Measurements from ENCODE around the gene PTPN5. TPM values are rescaled to one million over a fixed set of nuclear protein-coding genes. Genes with fewer than 3 reads are reported as not detected.
A peak's percentile ranks its signal among the peaks of the same experiment; 100 is the strongest.

The PTPN5 gene
- total RNA-seq, 1 experiment from 2014 or later, result not detected

GRCh38 chr11:18729426-18729825 lies 62.2 kb downstream of the PTPN5 start:
- H3K9me3 ChIP-seq, result no peaks in the 10 kb centered on the region

GRCh38 chr11:18728658-18729057 lies 62.9 kb downstream of the PTPN5 start:
- no peaks in the 10 kb centered on the region for H3K36me3 ChIP-seq
- no peak for DNase-seq
- no peaks in the 10 kb centered on the region for H3K9me3 ChIP-seq

More at GRCh38 chr11:18729426-18729825, 62.2 kb downstream of the PTPN5 start:
- no peaks in the 10 kb centered on the region for H3K27me3 ChIP-seq
- no peak for DNase-seq
- no peak overlapping the region for H3K4me3 ChIP-seq
- H3K36me3 ChIP-seq, result no peaks in the 10 kb centered on the region

GRCh38 chr11:18727479-18728236 lies 63.9 kb downstream of the PTPN5 start:
- peak; percentile 30 for DNase-seq
- no peaks in the 10 kb centered on the region for H3K27me3 ChIP-seq
- H3K4me3 ChIP-seq, result no peak overlapping the region
- no peaks in the 10 kb centered on the region for H3K36me3 ChIP-seq
- H3K9me3 ChIP-seq, result no peaks in the 10 kb centered on the region

More at GRCh38 chr11:18728658-18729057, 62.9 kb downstream of the PTPN5 start:
- H3K27me3 ChIP-seq, result no peaks in the 10 kb centered on the region
- no peak overlapping the region for H3K4me3 ChIP-seq

GRCh38 chr11:18726040-18726439 lies 65.6 kb downstream of the PTPN5 start, which contains the start of gene IGSF22:
TSS of gene IGSF22 (minus strand) at chr11:18726188. CDS start at chr11:18724236, 1,952 bp downstream.
- Histone ChIP-seq H3K9me3 (no peaks in the 10 kb centered on the region), H3K27me3 (no peaks in the 10 kb centered on the region), H3K36me3 (no peaks in the 10 kb centered on the region), H3K4me3 (no peak within 1 kb of the TSS)
- no peak for DNase-seq

- H3K9me3 ChIP-seq, result no peaks in the 10 kb centered on the region
- H3K27me3 ChIP-seq, result no peaks in the 10 kb centered on the region
- DNase-seq, result no peak
- H3K4me3 ChIP-seq, result no peak overlapping the region
- H3K36me3 ChIP-seq, result no peaks in the 10 kb centered on the region
Observed at GRCh38 chr11:18723991-18724390, 67.6 kb downstream of the PTPN5 start.

DNA sequence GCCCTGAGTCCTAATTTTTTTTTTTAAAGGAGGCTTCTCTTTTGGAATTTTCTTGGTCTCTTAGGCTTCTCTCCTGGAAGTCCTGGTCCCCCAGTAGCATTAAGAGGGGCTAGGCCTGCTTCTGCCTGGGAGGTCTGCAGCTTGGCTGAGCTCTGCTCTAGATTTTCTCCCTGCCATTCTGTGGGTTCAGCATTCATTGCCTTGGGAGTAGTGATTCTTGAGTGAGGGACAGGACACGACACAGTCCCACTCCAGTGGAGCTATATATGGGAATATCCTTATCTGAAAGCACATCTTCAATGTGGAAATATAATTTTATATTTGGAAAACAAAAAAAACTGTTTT lies 69.3 kb downstream of the PTPN5 start:
- Histone ChIP-seq H3K9me3 (no peaks in the 10 kb centered on the region), H3K36me3 (no peaks in the 10 kb centered on the region), H3K27me3 (no peaks in the 10 kb centered on the region), H3K4me3 (no peak overlapping the region)
- no peak for DNase-seq

DNA sequence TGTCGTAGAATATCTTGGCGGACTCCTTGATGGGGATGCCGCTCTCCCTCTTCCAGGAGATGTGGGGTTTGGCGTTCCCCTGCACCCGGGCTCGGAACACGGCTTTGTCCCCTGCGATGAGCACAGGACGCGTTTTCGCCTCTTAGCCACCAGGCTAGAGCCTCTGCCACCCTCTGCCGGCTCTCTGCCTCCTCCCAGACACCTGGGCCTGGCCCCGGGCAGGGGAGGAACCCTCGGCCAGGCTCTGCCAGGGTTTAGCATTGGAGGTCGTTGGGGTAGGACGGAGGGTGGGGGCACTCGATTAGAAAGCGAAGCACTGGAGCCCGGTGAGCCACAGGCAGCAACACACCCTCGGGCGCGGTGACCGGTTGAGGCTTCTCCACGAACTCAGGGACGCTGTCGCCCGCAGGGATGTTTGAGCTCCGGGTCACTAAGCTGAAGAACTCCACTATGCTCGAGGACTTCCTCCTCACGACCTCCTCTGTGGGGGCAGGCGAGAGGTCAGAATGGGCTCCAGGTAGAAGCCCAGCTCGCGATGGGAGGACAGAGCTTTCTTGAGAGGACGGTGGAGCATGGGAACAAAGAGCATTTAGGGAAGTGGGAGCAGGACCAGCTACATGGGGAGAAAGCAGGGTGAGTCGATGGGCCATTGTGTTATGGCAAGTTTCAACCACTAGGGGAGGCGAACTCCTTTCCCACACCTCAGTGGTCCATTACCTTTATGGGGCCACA lies 69.9 kb downstream of the PTPN5 start:
- no peaks in the 10 kb centered on the region for H3K36me3 ChIP-seq
- H3K27me3 ChIP-seq, result no peaks in the 10 kb centered on the region
- H3K4me3 ChIP-seq, result no peak overlapping the region
- no peak for DNase-seq
- no peaks in the 10 kb centered on the region for H3K9me3 ChIP-seq

GRCh38 chr11:18720808-18721560 lies 70.6 kb downstream of the PTPN5 start:
- H3K27me3 ChIP-seq, result no peaks in the 10 kb centered on the region
- no peaks in the 10 kb centered on the region for H3K9me3 ChIP-seq
- no peak for DNase-seq
- H3K36me3 ChIP-seq, result no peaks in the 10 kb centered on the region
- no peak overlapping the region for H3K4me3 ChIP-seq

GRCh38 chr11:18720091-18720807 lies 71.3 kb downstream of the PTPN5 start:
- no peaks in the 10 kb centered on the region for H3K9me3 ChIP-seq
- H3K36me3 ChIP-seq, result no peaks in the 10 kb centered on the region
- H3K4me3 ChIP-seq, result no peak overlapping the region
- no peaks in the 10 kb centered on the region for H3K27me3 ChIP-seq
- peak; percentile 47 for DNase-seq

GRCh38 chr11:18715476-18715875 lies 76.1 kb downstream of the PTPN5 start:
- no peak overlapping the region for H3K4me3 ChIP-seq
- no peak for DNase-seq
- no peaks in the 10 kb centered on the region for H3K27me3 ChIP-seq
- no peaks in the 10 kb centered on the region for H3K36me3 ChIP-seq
- H3K9me3 ChIP-seq, result no peaks in the 10 kb centered on the region

DNA sequence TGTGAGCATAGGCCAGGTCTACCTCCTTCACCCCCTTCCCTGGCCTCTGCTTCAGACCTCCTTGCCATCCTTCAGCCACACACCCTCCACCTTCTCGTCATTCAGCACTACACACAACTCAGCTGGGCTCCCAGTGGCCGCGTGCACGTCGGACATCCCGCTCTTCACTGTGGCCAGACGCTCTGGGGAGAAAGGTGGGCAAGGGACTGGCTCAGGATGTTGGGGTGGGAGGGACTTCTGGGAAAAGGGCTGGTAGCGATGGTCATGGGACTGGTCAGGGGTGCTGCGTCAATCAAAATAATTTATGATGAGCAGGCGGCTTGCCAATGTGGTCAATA lies 77.2 kb downstream of the PTPN5 start:
- H3K4me3 ChIP-seq, result no peak overlapping the region
- no peaks in the 10 kb centered on the region for H3K9me3 ChIP-seq
- DNase-seq, result no peak
- H3K36me3 ChIP-seq, result no peaks in the 10 kb centered on the region
- H3K27me3 ChIP-seq, result no peaks in the 10 kb centered on the region

GRCh38 chr11:18713646-18714442 lies 77.8 kb downstream of the PTPN5 start:
- Histone ChIP-seq H3K36me3 (no peaks in the 10 kb centered on the region), H3K9me3 (no peaks in the 10 kb centered on the region), H3K27me3 (no peaks in the 10 kb centered on the region), H3K4me3 (no peak overlapping the region)
- no peak for DNase-seq

GRCh38 chr11:18710545-18710944 lies 81.1 kb downstream of the PTPN5 start:
- no peaks in the 10 kb centered on the region for H3K9me3 ChIP-seq
- H3K27me3 ChIP-seq, result no peaks in the 10 kb centered on the region

DNA sequence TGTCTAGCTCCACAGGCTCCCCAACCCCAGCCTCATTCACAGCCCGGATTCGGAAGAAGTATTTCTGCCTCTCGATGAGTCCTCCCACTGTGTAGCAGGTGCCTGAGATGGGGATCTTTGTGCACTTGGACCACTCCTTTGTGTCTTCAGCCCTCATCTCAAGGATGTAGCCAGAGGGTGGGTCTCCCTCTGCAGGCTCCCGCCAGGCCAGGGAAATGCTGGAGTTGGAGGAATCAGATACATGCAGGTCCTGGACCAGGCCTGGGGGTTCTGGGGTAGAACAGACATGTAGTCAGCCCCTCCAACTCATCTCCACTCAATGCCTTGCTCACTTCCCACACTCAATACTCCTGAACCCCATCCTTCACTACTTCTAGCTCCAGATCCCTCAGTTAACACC lies 82.2 kb downstream of the PTPN5 start:
- Histone ChIP-seq H3K36me3 (no peaks in the 10 kb centered on the region), H3K4me3 (no peak overlapping the region), H3K9me3 (no peaks in the 10 kb centered on the region), H3K27me3 (no peaks in the 10 kb centered on the region)
- no peak for DNase-seq

More at GRCh38 chr11:18710545-18710944, 81.1 kb downstream of the PTPN5 start:
- Histone ChIP-seq H3K4me3 (no peak overlapping the region), H3K36me3 (no peaks in the 10 kb centered on the region)
- no peak for DNase-seq

GRCh38 chr11:18707811-18708340 lies 83.7 kb downstream of the PTPN5 start:
- Histone ChIP-seq H3K36me3 (no peaks in the 10 kb centered on the region), H3K4me3 (no peak overlapping the region), H3K27me3 (no peaks in the 10 kb centered on the region), H3K9me3 (no peaks in the 10 kb centered on the region)
- no peak for DNase-seq
